GM23338 (cell line): Measurements from ENCODE around the gene FCER2. TPM values are rescaled to one million over a fixed set of nuclear protein-coding genes. Genes with fewer than 3 reads are reported as not detected.

Experiments
- ATAC-seq: fragments of 200-7000 bp; cut with Tn5 transposase; 3 replicates; pipeline ENCODE4 v1.9.1; 2020
- DNase-seq: peaks from one replicate; pipeline ENCODE4 v3.0.0-alpha.2; 2015; ENCODE audit warnings: low spot score
- H2AFZ ChIP-seq: fragments of 200-600 bp; sonication (generic); 2 replicates; pipeline ENCODE4 v1.8.0; 2016; ENCODE audit warnings: antibody characterized with exemption, mild to moderate bottlenecking, moderate library complexity
- H3F3A ChIP-seq: fragments of 200-600 bp; sonication (generic); replicated peaks from 2 replicates; pipeline ENCODE4 v1.8.0; 2017; ENCODE audit warnings: antibody characterized with exemption, mixed run types, low read depth
- H3K27ac ChIP-seq: fragments of 200-600 bp; sonication (generic); 2 replicates; pipeline ENCODE4 v1.6.1; 2016; ENCODE audit warnings: low read depth
- H3K27me3 ChIP-seq: fragments of 200-600 bp; sonication (generic); 2 replicates; pipeline ENCODE4 v1.8.0; 2016; ENCODE audit warnings: mild to moderate bottlenecking, mixed run types, moderate library complexity; ENCODE audit not compliant: insufficient read depth
- H3K36me3 ChIP-seq: fragments of 200-600 bp; sonication (generic); 2 replicates; pipeline ENCODE4 v1.8.0; 2016; ENCODE audit warnings: mild to moderate bottlenecking; ENCODE audit not compliant: insufficient read depth
- H3K4me1 ChIP-seq: fragments of 200-600 bp; sonication (generic); 2 replicates; pipeline ENCODE4 v1.8.0; 2016; ENCODE audit warnings: mild to moderate bottlenecking, moderate library complexity; ENCODE audit not compliant: insufficient read depth
- H3K4me2 ChIP-seq: fragments of 200-600 bp; sonication (generic); 2 replicates; pipeline ENCODE4 v1.7.1; 2017; ENCODE audit warnings: mixed run types
- H3K4me3 ChIP-seq: fragments of 200-600 bp; sonication (generic); 2 replicates; pipeline ENCODE4 v1.6.1; 2016; ENCODE audit warnings: mixed run types
- H3K79me2 ChIP-seq: fragments of 200-600 bp; sonication (generic); replicated peaks from 2 replicates; pipeline ENCODE4 v1.8.0; 2017; ENCODE audit warnings: mild to moderate bottlenecking; ENCODE audit not compliant: insufficient read depth
- H3K9me2 ChIP-seq: fragments of 200-600 bp; sonication (generic); 2 replicates; pipeline ENCODE4 v1.8.0; 2017; ENCODE audit not compliant: insufficient read depth
- H4K20me1 ChIP-seq: fragments of 200-600 bp; sonication (generic); replicated peaks from 2 replicates; pipeline ENCODE4 v1.8.0; 2017; ENCODE audit warnings: mild to moderate bottlenecking; ENCODE audit not compliant: insufficient read depth
- H3K27ac Mint-ChIP-seq: 2 replicates; pipeline ENCODE4 v1.8.0; 2020; ENCODE audit warnings: inconsistent platforms, mild to moderate bottlenecking, moderate library complexity, mixed read lengths
- H3K27me3 Mint-ChIP-seq: 3 replicates; pipeline ENCODE4 v1.8.0; 2022; ENCODE audit warnings: low read depth, mild to moderate bottlenecking, moderate library complexity, mixed read lengths, inconsistent platforms; ENCODE audit not compliant: insufficient read depth, poor library complexity
- H3K36me3 Mint-ChIP-seq: 3 replicates; pipeline ENCODE4 v1.8.0; 2021; ENCODE audit warnings: low read depth, mild to moderate bottlenecking, inconsistent platforms, moderate library complexity, mixed read lengths
- H3K4me1 Mint-ChIP-seq: 3 replicates; pipeline ENCODE4 v1.8.0; 2020; ENCODE audit warnings: mild to moderate bottlenecking, inconsistent platforms, mixed read lengths
- H3K4me3 Mint-ChIP-seq: 3 replicates; pipeline ENCODE4 v1.8.0; 2021; ENCODE audit warnings: moderate library complexity, mild to moderate bottlenecking, inconsistent platforms, mixed read lengths
- H3K9me3 Mint-ChIP-seq: 3 replicates; pipeline ENCODE4 v1.8.0; 2020; ENCODE audit warnings: moderate library complexity, mild to moderate bottlenecking, inconsistent platforms, mixed read lengths
- CREB1 ChIP-seq: fragments of 250-450 bp; sonication (Bioruptor Pico); IDR thresholded peaks from 2 replicates; pipeline ENCODE4 v1.5.0; 2020; ENCODE audit warnings: low read depth, mild to moderate bottlenecking, moderate library complexity
- EZH2phosphoT487 ChIP-seq: fragments of 200-600 bp; sonication (generic); IDR thresholded peaks from one replicate; pipeline ENCODE4 v1.8.1; 2018; ENCODE audit warnings: antibody characterized with exemption; ENCODE audit not compliant: unreplicated experiment
- JUNB ChIP-seq: IDR thresholded peaks from one replicate; pipeline ENCODE4 v1.6.1; 2016; ENCODE audit warnings: antibody characterized with exemption; ENCODE audit not compliant: unreplicated experiment
- NANOG ChIP-seq: IDR thresholded peaks from 2 replicates; pipeline ENCODE4 v1.6.1; 2016; ENCODE audit warnings: antibody characterized with exemption, borderline replicate concordance
- POLR2AphosphoS5 ChIP-seq: IDR thresholded peaks from 2 replicates; pipeline ENCODE4 v1.6.1; 2016; ENCODE audit warnings: antibody characterized with exemption, low read depth
- STAT1 ChIP-seq: IDR thresholded peaks from one replicate; pipeline ENCODE4 v1.6.1; 2016; ENCODE audit warnings: antibody characterized with exemption; ENCODE audit not compliant: unreplicated experiment
- ZNF114 ChIP-seq: fragments of 250-450 bp; sonication (Bioruptor Pico); IDR thresholded peaks from 2 replicates; pipeline ENCODE4 v1.5.0; 2020; ENCODE audit warnings: mild to moderate bottlenecking, moderate library complexity
- ZNF462 ChIP-seq: fragments of 250-450 bp; sonication (Bioruptor Pico); IDR thresholded peaks from 2 replicates; pipeline ENCODE4 v1.5.0; 2020; ENCODE audit warnings: mild to moderate bottlenecking, moderate library complexity
- polyA plus RNA-seq: library from polyadenylated mRNA; unstranded; fragments of >200 nt; fragmentation: Nextera tagmentation; extraction: Ambion mirVana; gene quantifications from 2 replicates; pipeline ENCODE4 v1.2.1, GENCODE V29; 2016
- total RNA-seq: library from RNA; depleted of rRNA; stranded (reverse); fragments of >200 nt; shearing (Covaris generic); gene quantifications from 2 replicates; pipeline ENCODE4 v1.2.3, GENCODE V29; 2014
- TF ChIP-seq, protein P1 (sequence below): IDR thresholded peaks from one replicate; pipeline ENCODE4 v1.6.1; 2018; ENCODE audit warnings: antibody characterized with exemption; ENCODE audit not compliant: unreplicated experiment

Gene FCER2
- total and polyA plus RNA-seq, 2 experiments from 2014 or later = 0.29 TPM; not detected in 1

DNA sequence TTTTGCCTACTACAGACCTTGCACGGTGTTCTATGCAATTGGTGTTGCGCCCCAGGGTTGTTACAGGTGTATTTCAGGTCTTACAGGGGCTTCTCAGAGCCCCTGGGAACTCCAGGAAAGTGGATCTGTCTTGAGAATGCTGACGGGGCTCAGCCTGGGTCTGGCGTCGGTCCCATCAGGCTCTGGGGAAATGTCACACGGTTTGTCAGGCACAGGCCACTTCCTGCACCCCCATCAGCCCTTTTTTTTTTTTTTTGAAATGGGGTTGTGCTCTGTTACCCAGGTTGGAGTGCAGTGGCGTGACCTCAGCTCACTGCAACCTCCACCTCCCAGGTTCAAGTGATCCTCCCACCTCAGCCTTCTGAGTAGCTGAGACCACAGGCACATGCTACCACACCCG is 16.7 kb upstream of the FCER2 start:
- Histone ChIP-seq H3K79me2 (no peaks in the 10 kb centered on the region), H3K4me1 (no peaks in the 10 kb centered on the region), H3K27ac (no peak overlapping the region), H4K20me1 (no peaks in the 10 kb centered on the region), H2AFZ (no peak overlapping the region), H3K36me3 (no peaks in the 10 kb centered on the region), H3K27me3 (no peaks in the 10 kb centered on the region), H3F3A (no peaks in the 10 kb centered on the region), H3K9me2 (no peaks in the 10 kb centered on the region), H3K4me2 (no peak overlapping the region), H3K4me3 (no peak overlapping the region)
- TF ChIP-seq STAT1 (no peak), JUNB (no peak), POLR2AphosphoS5 (no peak), EZH2phosphoT487 (no peak)
- TF ChIP-seq, protein P1, sequence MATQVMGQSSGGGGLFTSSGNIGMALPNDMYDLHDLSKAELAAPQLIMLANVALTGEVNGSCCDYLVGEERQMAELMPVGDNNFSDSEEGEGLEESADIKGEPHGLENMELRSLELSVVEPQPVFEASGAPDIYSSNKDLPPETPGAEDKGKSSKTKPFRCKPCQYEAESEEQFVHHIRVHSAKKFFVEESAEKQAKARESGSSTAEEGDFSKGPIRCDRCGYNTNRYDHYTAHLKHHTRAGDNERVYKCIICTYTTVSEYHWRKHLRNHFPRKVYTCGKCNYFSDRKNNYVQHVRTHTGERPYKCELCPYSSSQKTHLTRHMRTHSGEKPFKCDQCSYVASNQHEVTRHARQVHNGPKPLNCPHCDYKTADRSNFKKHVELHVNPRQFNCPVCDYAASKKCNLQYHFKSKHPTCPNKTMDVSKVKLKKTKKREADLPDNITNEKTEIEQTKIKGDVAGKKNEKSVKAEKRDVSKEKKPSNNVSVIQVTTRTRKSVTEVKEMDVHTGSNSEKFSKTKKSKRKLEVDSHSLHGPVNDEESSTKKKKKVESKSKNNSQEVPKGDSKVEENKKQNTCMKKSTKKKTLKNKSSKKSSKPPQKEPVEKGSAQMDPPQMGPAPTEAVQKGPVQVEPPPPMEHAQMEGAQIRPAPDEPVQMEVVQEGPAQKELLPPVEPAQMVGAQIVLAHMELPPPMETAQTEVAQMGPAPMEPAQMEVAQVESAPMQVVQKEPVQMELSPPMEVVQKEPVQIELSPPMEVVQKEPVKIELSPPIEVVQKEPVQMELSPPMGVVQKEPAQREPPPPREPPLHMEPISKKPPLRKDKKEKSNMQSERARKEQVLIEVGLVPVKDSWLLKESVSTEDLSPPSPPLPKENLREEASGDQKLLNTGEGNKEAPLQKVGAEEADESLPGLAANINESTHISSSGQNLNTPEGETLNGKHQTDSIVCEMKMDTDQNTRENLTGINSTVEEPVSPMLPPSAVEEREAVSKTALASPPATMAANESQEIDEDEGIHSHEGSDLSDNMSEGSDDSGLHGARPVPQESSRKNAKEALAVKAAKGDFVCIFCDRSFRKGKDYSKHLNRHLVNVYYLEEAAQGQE = no peak
- Mint-ChIP-seq H3K4me1 (no peaks in the 10 kb centered on the region), H3K27ac (no peak overlapping the region), H3K9me3 (no peaks in the 10 kb centered on the region; the same call in 2 of the 3 replicates), H3K36me3 (no peaks in the 10 kb centered on the region), H3K27me3 (peaks cover 3% of the 10 kb centered on the region), H3K4me3 (no peak overlapping the region)
- ATAC-seq (no peak), DNase-seq (no peak)

DNA sequence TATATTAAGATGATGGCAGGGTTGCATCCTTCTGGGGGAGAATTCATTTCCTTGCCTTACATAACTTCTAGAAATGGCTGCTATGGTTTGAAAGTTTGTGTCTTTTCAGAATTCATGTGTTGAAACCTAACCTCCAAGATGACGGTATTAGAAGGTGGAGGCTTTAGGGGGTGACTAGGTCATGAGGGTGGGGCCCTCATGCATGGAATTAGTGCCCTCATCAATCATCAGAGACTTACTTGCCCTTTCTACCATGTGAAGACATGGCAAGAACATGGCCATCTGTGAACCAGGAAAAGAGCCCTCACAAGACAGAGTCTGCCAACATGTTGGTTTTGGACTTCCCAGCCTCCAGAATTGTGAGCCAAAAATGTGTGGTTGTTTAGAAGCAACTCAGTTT is 14.8 kb upstream of the FCER2 start:
- H2AFZ ChIP-seq = no peak overlapping the region
- Mint-ChIP-seq H3K36me3 (no peaks in the 10 kb centered on the region), H3K27me3 (peaks cover 6% of the 10 kb centered on the region), H3K4me3 (no peak overlapping the region), H3K27ac (no peak overlapping the region), H3K4me1 (no peaks in the 10 kb centered on the region), H3K9me3 (no peaks in the 10 kb centered on the region; the same call in 2 of the 3 replicates)
- no peaks in the 10 kb centered on the region for H3K36me3 ChIP-seq
- H3K27me3 ChIP-seq = no peaks in the 10 kb centered on the region
- no peaks in the 10 kb centered on the region for H4K20me1 ChIP-seq
- DNase-seq (no peak), ATAC-seq (no peak)
- no peaks in the 10 kb centered on the region for H3F3A ChIP-seq
- H3K4me1 ChIP-seq = no peaks in the 10 kb centered on the region
- H3K4me2 ChIP-seq = no peak overlapping the region
- H3K9me2 ChIP-seq = no peaks in the 10 kb centered on the region
- H3K4me3 ChIP-seq = no peak overlapping the region
- no peak overlapping the region for H3K27ac ChIP-seq
- no peaks in the 10 kb centered on the region for H3K79me2 ChIP-seq
- no peak for TF ChIP-seq ZNF462 (CRISPR knock-in tag)
- TF ChIP-seq CREB1 (CRISPR knock-in tag) = no peak
- TF ChIP-seq POLR2AphosphoS5 = no peak
- no peak for TF ChIP-seq STAT1
- no peak for TF ChIP-seq ZNF114 (CRISPR knock-in tag)
- no peak for TF ChIP-seq EZH2phosphoT487
- TF ChIP-seq, protein P1 = no peak
- TF ChIP-seq NANOG = no peak
